ENCODE measurements around the gene BPIFA2. TPM values are rescaled to one million over a fixed set of nuclear protein-coding genes. Genes with fewer than 3 reads are reported as not detected.

BPIFA2 gene
- total RNA-seq, 2 donors from 2014 or later = not detected

- DNase-seq = no peak
- H3K27me3 ChIP-seq (ENCODE audit: control insufficient read depth, insufficient read depth, low read length, poor library complexity, severe bottlenecking) = peaks cover 47% of the 10 kb centered on the region
- Mint-ChIP-seq H3K4me1 (no peaks in the 10 kb centered on the region), H3K36me3 (ENCODE audit: low read depth) (no peaks in the 10 kb centered on the region), H3K4me3 (no peak overlapping the region), H3K9me3 (no peaks in the 10 kb centered on the region), H3K27ac (no peak overlapping the region), H3K27me3 (ENCODE audit: insufficient read depth) (peaks cover 45% of the 10 kb centered on the region)
- H3K9ac ChIP-seq (ENCODE audit: extremely low read depth, low read length, poor library complexity, severe bottlenecking) = no peak overlapping the region
- 85 to 88% methylated on average over 2 to 3 of the region's 4 CpGs for WGBS, 2 experiments (ENCODE audit: insufficient coverage in 1 of 2, insufficient read length in 1 of 2)
- H3K4me1 ChIP-seq (ENCODE audit: control insufficient read depth, insufficient read depth, low read length) = no peaks in the 10 kb centered on the region
- no peaks in the 10 kb centered on the region for H3K36me3 ChIP-seq (ENCODE audit: control insufficient read depth, insufficient read depth, low read length)
- H3K4me3 ChIP-seq (ENCODE audit: low read length) = no peak overlapping the region
- TF ChIP-seq CTCF (conservative IDR thresholded peaks at IDR 0.05) = no peak
- H3K9me3 ChIP-seq (ENCODE audit: control insufficient read depth, low read length) = no peaks in the 10 kb centered on the region
- H3K27ac ChIP-seq (ENCODE audit: low read depth, low read length) = no peak overlapping the region
Measured at GRCh38 chr20:33224399-33224798, 56.4 kb downstream of the BPIFA2 start.

- Histone ChIP-seq H3K9ac (ENCODE audit: extremely low read depth, low read length, poor library complexity, severe bottlenecking) (no peak overlapping the region), H3K27ac (ENCODE audit: low read depth, low read length) (no peak overlapping the region), H3K36me3 (ENCODE audit: control insufficient read depth, insufficient read depth, low read length) (no peaks in the 10 kb centered on the region), H3K4me1 (ENCODE audit: control insufficient read depth, insufficient read depth, low read length) (no peaks in the 10 kb centered on the region), H3K4me3 (ENCODE audit: low read length) (no peak overlapping the region), H3K9me3 (ENCODE audit: control insufficient read depth, low read length) (no peaks in the 10 kb centered on the region), H3K27me3 (ENCODE audit: control insufficient read depth, insufficient read depth, low read length, poor library complexity, severe bottlenecking) (peaks cover 63% of the 10 kb centered on the region)
- Mint-ChIP-seq H3K4me1 (peaks cover 4% of the 10 kb centered on the region), H3K9me3 (no peaks in the 10 kb centered on the region), H3K27ac (no peak overlapping the region), H3K4me3 (no peak overlapping the region), H3K27me3 (ENCODE audit: insufficient read depth) (peaks cover 76% of the 10 kb centered on the region), H3K36me3 (ENCODE audit: low read depth) (no peaks in the 10 kb centered on the region)
- WGBS, 2 experiments (ENCODE audit: insufficient coverage in 1 of 2, insufficient read length in 1 of 2) = 80 to 86% methylated on average over 4 to 6 of the region's 6 CpGs
- DNase-seq = no peak
- TF ChIP-seq CTCF (conservative IDR thresholded peaks at IDR 0.05) = no peak
Measured at GRCh38 chr20:33229843-33230242, 61.9 kb downstream of the BPIFA2 start.

Other genes with a start within 250 kb of the BPIFA2 start
- gene SUN5, start 163.7 kb upstream of the BPIFA2 start, total RNA-seq = not detected
- not detected for gene BPIFB2, start 160.5 kb upstream of the BPIFA2 start, total RNA-seq
- not detected for gene BPIFB6, start 136.5 kb upstream of the BPIFA2 start, total RNA-seq
- not detected for gene BPIFB3, start 114.3 kb upstream of the BPIFA2 start, total RNA-seq
- under 1 TPM in 1 of 2 donors, not detected in 1; 0.22 TPM for gene BPIFB4, start 88.5 kb upstream of the BPIFA2 start, total RNA-seq
- not detected for gene BPIFA3, start 49.2 kb downstream of the BPIFA2 start, total RNA-seq
- 1 to 10 TPM in 1 of 2 donors, not detected in 1; 1.4 TPM for gene BPIFA1, start 67.8 kb downstream of the BPIFA2 start, total RNA-seq
- gene BPIFB1, start 115.1 kb downstream of the BPIFA2 start, total RNA-seq = under 1 TPM; 0.24 to 0.26 TPM
- gene CDK5RAP1, start 233.4 kb downstream of the BPIFA2 start, total RNA-seq = 10 to 100 TPM; 45.2 to 59.7 TPM

Data from endodermal cell (in vitro differentiated cells).